GM18499 (cell line): Measurements from ENCODE around the gene E2F1.

Experiments used
- ATAC-seq: cut with Tn5 transposase; IDR thresholded peaks from one replicate; pipeline ENCODE4 v1.9.1; 2021; ENCODE audit warnings: moderate number of reproducible peaks; ENCODE audit not compliant: insufficient read depth, unreplicated experiment

Gene E2F1

GRCh38 chr20:33674294-33675135 lies 11.7 kb downstream of the E2F1 start, which contains the start of gene NECAB3:
TSS of gene NECAB3 (minus strand) at chr20:33674428. CDS start at chr20:33674352, 76 bp downstream.
- ATAC-seq: no peak

GRCh38 chr20:33673410-33674293 lies 12.5 kb downstream of the E2F1 start:
- no peak for ATAC-seq

GRCh38 chr20:33673114-33673409 lies 13.1 kb downstream of the E2F1 start:
- ATAC-seq: no peak

- ATAC-seq: no peak
Observed at GRCh38 chr20:33672426-33673113, 13.6 kb downstream of the E2F1 start.

GRCh38 chr20:33671573-33672288 lies 14.5 kb downstream of the E2F1 start:
- ATAC-seq: no peak

- ATAC-seq: no peak
Observed at GRCh38 chr20:33670715-33671499, 15.3 kb downstream of the E2F1 start.

- no peak for ATAC-seq
Observed at GRCh38 chr20:33669873-33670640, 16.1 kb downstream of the E2F1 start.

GRCh38 chr20:33669224-33669623 lies 17.0 kb downstream of the E2F1 start:
- no peak for ATAC-seq

GRCh38 chr20:33668466-33669155 lies 17.6 kb downstream of the E2F1 start:
- ATAC-seq: no peak

GRCh38 chr20:33667676-33668465 lies 18.3 kb downstream of the E2F1 start:
- ATAC-seq: no peak

GRCh38 chr20:33667245-33667675 lies 18.9 kb downstream of the E2F1 start:
- ATAC-seq: no peak

GRCh38 chr20:33666293-33667244 lies 19.6 kb downstream of the E2F1 start, which contains the start of gene ACTL10:
TSS of gene ACTL10 (plus strand) at chr20:33666943. CDS start at chr20:33667498, 555 bp downstream.
- peak; percentile 45 for ATAC-seq

GRCh38 chr20:33664762-33665144 lies 21.4 kb downstream of the E2F1 start:
- no peak for ATAC-seq

- no peak for ATAC-seq
Observed at GRCh38 chr20:33664085-33664761, 22.0 kb downstream of the E2F1 start.
